ENCODE measurements around the gene MBTD1.
A peak's percentile ranks its signal among the peaks of the same experiment; 100 is the strongest.
"Not testable (repeated sequence)": the region's sequence is repeated elsewhere in the genome, so short reads cannot be mapped to it uniquely, and the experiment has no call there.

Gene MBTD1

GRCh38 chr17:51185763-51186332 is 74.0 kb downstream of the MBTD1 start:
- no peak for DNase-seq

- DNase-seq = no peak
Measured at GRCh38 chr17:51184124-51184523, 75.7 kb downstream of the MBTD1 start.

- no peak for DNase-seq
Measured at GRCh38 chr17:51180486-51180885, 79.4 kb downstream of the MBTD1 start.

DNA sequence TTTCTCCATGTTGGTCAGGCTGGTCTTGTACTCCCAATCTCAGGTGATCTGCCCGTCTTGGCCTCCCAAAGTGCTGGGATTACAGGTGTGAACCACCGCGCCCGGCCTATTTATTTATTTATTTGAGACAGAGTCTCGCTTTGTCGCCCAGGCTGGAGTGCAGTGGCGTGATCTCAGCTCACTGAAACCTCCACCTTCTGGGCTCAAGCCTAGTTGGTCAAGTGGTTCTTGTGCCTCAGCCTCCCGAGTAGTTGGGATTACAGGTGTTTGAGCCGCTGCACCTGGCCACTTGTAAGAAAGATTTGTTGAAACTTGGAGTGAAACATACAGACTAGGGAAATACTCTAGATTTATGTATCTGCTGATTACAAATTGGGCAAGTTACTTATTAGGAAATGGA is 87.8 kb downstream of the MBTD1 start:
- not testable (repeated sequence) for DNase-seq

- no peak for DNase-seq
Measured at GRCh38 chr17:51170736-51171135, 89.1 kb downstream of the MBTD1 start.

DNA sequence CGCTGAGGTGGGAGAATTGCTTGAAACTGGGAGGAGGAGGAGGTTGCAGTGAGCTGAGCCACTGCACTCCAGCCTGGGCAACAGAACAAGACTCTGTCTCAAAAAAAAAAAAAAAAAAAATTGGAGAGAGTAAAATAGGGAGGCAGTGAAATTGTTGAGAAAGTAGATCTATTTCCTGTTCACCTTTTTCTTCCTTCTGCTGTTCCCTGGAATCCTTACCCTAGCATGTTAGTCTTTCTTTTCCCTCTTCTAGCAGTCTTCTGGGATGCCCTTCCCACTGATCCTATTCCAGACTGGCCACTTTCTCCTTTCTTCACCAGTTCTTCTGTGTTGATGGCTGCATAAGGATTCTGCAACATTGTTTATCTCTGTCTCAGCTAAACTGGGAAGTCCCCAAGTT is 90.5 kb downstream of the MBTD1 start:
- no peak for DNase-seq

GRCh38 chr17:51166987-51167931 is 92.6 kb downstream of the MBTD1 start:
- peak; percentile 48 for DNase-seq

DNA sequence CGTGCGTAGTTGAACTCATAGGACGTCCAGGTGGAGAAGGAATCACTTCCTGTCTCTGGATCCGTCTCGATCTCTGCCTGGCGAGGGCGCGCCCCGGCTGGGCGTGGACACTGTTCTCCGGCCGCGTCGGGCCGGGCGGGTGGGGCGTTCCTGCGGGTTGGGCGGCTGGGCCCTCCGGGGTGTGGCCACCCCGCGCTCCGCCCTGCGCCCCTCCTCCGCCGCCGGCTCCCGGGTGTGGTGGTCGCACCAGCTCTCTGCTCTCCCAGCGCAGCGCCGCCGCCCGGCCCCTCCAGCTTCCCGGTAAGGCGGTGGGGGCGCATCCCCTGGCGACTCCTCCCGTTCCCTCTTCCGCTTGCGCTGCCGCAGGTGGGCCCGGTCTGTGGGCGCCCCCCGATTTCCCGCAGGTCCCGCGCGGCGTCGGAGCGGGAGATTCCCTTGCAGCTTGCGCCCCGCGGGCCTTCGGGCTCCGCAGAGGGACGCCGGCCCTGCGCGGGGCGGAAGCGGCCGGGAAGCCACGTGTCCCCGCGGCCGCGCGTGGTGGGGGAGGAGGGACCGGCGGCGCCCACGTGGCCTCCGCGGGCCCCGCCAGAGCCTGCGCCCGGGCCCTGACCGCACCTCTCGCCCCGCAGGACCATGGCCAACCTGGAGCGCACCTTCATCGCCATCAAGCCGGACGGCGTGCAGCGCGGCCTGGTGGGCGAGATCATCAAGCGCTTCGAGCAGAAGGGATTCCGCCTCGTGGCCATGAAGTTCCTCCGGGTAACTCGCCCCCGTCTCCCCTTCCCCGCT is 93.5 kb downstream of the MBTD1 start, which contains the start of gene NME2:
NME2 (plus strand) TSS at position 214 of the 789 bp plus-strand sequence; CDS start at position 634, 420 bp downstream.
- peak; percentile 40 for DNase-seq

DNA sequence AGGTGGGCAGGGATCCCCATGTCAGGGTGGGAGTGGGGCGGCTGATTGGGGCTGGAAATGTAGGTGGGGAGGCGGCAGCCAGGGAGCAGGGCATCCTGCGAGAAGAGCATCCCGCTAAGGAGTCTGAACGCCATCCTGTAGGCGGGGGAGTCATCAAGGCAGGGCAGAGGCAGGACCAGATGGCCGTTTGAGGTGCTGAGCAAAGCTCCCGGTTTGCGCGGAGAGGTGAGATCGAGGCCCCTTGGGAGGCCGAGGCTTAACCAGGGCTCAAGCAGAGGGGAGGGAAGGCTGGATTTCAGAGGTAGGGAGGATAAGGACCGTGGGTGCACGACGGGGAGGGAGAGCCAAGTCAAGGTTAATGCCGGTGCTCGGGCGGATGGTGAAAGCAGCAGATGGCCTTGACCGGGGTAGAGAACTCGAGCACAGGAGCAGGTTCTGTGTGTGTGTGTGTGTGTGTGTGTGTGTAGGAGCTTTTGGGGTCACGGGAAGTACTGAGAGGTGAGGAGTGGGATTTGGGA is 94.1 kb downstream of the MBTD1 start:
- DNase-seq = no peak

DNA sequence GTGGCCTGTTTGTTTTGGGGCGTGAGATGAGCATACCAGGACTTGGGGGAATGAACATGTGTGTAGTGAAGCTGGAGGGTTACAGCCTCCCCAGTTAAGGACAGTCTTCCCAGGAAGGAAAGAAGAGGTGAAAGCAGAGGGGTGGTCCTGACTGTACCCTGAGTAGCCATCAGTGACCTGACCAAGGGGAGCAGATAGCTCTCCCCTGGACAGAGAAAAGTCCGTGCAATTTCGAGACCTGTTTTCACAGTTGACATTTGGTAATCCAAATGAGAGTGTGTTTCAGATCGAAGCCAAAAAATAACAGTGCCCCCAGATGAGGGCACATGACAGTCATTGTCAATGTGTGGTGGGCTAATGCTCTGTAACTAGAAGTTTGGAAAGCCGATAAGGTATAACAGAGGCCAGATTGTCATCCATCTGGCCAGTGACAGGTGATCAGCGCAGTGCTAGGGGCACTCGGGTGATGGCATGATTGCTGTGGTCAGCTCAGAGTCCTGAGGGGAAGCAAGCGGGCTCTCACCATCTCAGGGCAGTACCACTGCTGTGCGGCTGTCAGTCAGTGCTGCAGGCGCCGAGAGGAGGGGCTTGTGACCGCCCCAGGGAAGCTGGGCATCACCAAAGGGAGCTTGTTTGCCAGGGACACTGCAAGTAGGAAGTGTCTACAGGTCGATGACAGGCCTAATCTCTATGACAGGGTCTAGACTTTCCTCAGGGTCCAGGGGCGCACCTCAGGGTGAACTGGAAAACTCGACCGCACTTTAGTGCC is 94.8 kb downstream of the MBTD1 start:
- DNase-seq = no peak

- no peak for DNase-seq
Measured at GRCh38 chr17:51161541-51161940, 98.3 kb downstream of the MBTD1 start.

GRCh38 chr17:51159604-51160003 is 100.2 kb downstream of the MBTD1 start:
- no peak for DNase-seq

- DNase-seq = no peak
Measured at GRCh38 chr17:51155416-51155815, 104.4 kb downstream of the MBTD1 start.

DNA sequence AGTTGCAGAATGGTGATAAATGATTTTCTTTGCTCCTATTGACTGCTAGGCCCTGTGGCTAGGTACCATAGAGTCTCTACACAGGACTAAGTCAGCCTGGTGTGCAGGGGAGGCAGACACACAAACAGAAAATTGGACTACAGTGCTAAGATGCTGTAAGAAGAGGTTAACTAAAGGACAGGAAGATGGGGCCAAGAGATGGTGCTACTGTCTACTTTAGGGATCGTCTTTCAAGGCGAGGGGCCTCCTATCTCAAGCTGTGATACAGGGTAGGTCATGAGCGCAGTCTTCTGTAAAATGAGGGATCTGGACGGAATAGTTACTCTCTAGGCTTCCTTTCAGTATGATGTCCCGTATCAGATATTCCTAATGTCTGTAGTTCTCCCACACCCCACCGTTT is 105.7 kb downstream of the MBTD1 start:
- no peak for DNase-seq

- peak; percentile 97 for DNase-seq
Measured at GRCh38 chr17:51153210-51154072, 106.4 kb downstream of the MBTD1 start, which contains the start of gene NME1. Gene NME1 (plus strand): TSS chr17:51153559. CDS start chr17:51155655, 2,096 bp downstream.

DNA sequence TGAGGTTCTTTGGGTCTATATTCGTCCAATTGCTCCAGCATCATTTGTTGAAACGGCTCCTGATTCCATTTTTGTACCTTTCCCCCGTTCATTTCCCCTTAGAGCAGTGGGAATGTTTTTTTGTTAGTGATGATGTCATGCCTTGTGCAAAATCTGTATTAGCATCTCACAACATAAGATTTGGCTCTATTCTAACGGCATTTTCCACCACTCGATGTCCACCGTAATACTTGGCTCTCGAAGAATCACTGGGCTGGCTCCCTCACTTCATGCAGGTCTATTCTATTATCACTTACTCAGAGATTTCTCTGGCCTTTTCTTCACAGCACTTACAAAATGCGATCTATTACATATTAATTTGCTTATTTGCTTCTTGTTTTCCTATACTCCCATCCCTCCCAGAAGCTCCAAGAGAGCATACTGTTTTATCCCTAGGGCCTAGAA is 107.1 kb downstream of the MBTD1 start:
- no peak for DNase-seq

- no peak for DNase-seq
Measured at GRCh38 chr17:51150932-51151331, 108.9 kb downstream of the MBTD1 start.

- no peak for DNase-seq
Measured at GRCh38 chr17:51149163-51149562, 110.7 kb downstream of the MBTD1 start.

- no peak for DNase-seq
Measured at GRCh38 chr17:51147650-51148049, 112.2 kb downstream of the MBTD1 start.

GRCh38 chr17:51144266-51145022 is 115.4 kb downstream of the MBTD1 start:
- DNase-seq = no peak

Data from activated CD4-positive, alpha-beta T cell treated with anti-CD3 and anti-CD28 coated beads for 1 hour (primary cell).